ENCODE results near the gene ASS1.

Gene ASS1

DNA sequence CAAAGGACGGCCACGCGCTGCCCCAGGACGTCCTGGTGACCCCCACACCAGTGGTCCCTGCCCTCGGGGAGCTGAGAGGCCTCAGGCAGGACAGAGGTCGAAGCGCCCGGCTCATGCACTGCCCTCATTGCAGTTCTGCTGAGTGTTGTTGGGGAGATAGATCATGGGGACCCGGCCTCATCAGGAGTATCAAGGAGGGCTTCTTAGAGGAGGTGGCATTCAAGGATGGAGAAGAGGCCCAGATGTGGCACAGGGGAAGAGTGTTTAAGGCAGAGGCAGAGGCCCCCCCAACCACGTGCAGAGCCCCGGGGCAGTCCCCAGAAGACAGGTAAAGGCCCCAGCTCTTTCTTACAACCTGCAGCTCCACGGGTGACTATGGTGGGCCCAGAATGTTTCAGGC is 26.2 kb downstream of the ASS1 start:
- no peak for FAIRE-seq
- no peak for DNase-seq (ENCODE audit: insufficient read length, low spot score)
- no peak for TF ChIP-seq POLR2AphosphoS5 (IDR thresholded peaks at IDR 0.05; ENCODE audit: low read depth, low read length)
- TF ChIP-seq POU2F2 (IDR thresholded peaks at IDR 0.05; ENCODE audit: low read depth, low read length), result no peak
- TF ChIP-seq SPI1 (IDR thresholded peaks at IDR 0.05; ENCODE audit: low read depth, low read length), result no peak
- no peak for TF ChIP-seq POLR2A (IDR thresholded peaks at IDR 0.05; ENCODE audit: low read depth, low read length)
- TF ChIP-seq TAF1 (IDR thresholded peaks at IDR 0.05; ENCODE audit: low read depth, low read length), result no peak

DNA sequence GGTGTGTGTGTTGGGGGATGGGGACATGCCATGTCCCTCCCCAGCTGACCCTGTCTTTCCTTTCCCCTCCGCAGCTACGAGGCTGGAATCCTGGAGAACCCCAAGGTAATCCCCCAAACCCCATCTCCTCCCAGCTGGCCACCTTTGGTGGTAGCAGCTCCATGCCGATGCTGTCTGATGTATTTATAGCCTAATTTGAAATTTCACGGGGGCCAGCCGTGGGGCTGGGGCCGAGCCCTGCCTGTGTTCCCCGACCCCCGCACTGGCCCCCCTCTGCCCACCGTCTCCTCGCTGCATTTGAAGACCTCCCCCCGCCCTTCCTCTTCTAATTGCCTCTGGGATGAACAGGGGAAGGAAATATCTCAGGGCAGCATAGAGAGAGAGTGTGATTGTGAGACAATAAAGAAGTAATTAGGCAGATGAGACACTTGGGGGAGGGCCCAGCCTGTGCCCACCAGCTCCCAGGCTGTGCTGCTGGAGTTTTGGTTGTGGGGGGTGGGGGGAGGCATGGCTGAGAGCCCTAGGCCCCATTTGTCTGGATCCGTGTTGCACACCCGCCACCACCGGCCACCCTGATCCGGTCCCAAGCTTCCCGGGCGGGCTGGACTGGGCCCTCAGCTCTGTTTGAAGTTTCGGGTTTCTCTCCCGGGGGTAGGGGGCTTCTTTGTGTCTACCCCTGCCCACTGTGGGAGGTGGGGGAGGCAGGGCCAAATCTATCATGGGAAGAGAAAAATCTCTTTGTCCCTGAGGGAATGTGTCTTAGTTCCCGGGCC is 26.8 kb downstream of the ASS1 start:
- FAIRE-seq (no peak), DNase-seq (ENCODE audit: insufficient read length, low spot score) (no peak)

DNA sequence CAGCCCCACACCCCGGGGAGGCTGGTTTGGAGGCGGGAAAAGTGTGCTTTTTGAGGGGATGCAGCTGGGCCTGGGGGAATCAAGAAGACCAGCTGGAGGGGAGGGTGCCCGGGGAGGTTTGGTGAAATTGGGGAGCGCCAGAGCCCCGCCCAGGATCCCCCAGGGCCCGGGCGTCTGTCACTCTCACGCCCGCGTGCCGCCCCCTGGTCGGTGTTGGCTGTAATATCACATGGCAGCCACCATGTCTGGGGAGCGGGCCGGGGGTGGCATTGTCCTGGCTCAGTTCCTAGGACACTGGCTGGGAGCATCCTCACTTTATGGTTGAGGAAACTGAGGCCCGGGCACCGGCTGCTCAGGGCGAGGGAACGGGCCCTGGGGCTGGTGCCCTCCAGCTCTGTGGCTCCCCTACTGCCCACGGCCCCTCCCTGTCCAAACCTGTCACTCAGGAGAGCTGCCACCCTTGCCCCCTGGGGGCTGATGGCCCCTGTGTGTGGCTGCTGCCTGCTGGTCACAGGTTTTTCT is 27.5 kb downstream of the ASS1 start:
- FAIRE-seq, result no peak
- no peak for TF ChIP-seq PAX5 (IDR thresholded peaks at IDR 0.05; ENCODE audit: insufficient read depth, low read length, severe bottlenecking)
- no peak for TF ChIP-seq POLR2AphosphoS5 (IDR thresholded peaks at IDR 0.05; ENCODE audit: low read depth, low read length)
- no peak for TF ChIP-seq POLR2A (IDR thresholded peaks at IDR 0.05; ENCODE audit: low read depth, low read length)
- TF ChIP-seq POU2F2 (IDR thresholded peaks at IDR 0.05; ENCODE audit: low read depth, low read length), result no peak
- no peak for TF ChIP-seq TAF1 (IDR thresholded peaks at IDR 0.05; ENCODE audit: low read depth, low read length)
- TF ChIP-seq SPI1 (IDR thresholded peaks at IDR 0.05; ENCODE audit: low read depth, low read length), result no peak

More for the DNA sequence above, 26.8 kb downstream of the ASS1 start:
- TF ChIP-seq POLR2A (IDR thresholded peaks at IDR 0.05; ENCODE audit: low read depth, low read length) (no peak), SPI1 (IDR thresholded peaks at IDR 0.05; ENCODE audit: low read depth, low read length) (no peak), TAF1 (IDR thresholded peaks at IDR 0.05; ENCODE audit: low read depth, low read length) (no peak), PAX5 (IDR thresholded peaks at IDR 0.05; ENCODE audit: insufficient read depth, low read length, severe bottlenecking) (no peak), POLR2AphosphoS5 (IDR thresholded peaks at IDR 0.05; ENCODE audit: low read depth, low read length) (no peak), POU2F2 (IDR thresholded peaks at IDR 0.05; ENCODE audit: low read depth, low read length) (no peak)

GRCh38 chr9:130473009-130473408 is 28.2 kb downstream of the ASS1 start:
- FAIRE-seq (no peak), DNase-seq (ENCODE audit: insufficient read length, low spot score) (no peak)
- TF ChIP-seq POLR2AphosphoS5 (IDR thresholded peaks at IDR 0.05; ENCODE audit: low read depth, low read length) (no peak), TAF1 (IDR thresholded peaks at IDR 0.05; ENCODE audit: low read depth, low read length) (no peak), POU2F2 (IDR thresholded peaks at IDR 0.05; ENCODE audit: low read depth, low read length) (no peak), POLR2A (IDR thresholded peaks at IDR 0.05; ENCODE audit: low read depth, low read length) (no peak), PAX5 (IDR thresholded peaks at IDR 0.05; ENCODE audit: insufficient read depth, low read length, severe bottlenecking) (no peak), SPI1 (IDR thresholded peaks at IDR 0.05; ENCODE audit: low read depth, low read length) (no peak)

More for the DNA sequence above, 27.5 kb downstream of the ASS1 start:
- no peak for DNase-seq (ENCODE audit: insufficient read length, low spot score)

DNA sequence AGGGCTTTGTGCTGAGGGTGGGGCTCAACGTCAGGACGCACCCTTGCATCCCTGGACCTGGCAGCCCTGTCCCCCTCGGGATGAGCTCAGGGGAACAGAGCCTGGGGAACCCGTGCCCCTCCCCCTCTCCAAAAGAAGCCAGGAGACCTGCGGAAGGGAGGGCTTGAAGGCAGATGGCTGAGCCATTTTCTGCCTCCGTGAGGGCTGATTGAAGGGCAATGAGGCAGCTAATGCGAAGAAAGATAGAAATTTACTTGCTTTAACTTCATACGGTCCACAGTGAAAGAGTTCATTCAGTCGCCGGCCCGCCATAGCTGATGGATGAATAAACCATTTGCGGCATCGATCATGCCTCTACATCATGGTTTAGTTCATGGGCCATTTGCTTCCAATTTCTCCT is 28.8 kb downstream of the ASS1 start:
- DNase-seq (ENCODE audit: insufficient read length, low spot score) (no peak), FAIRE-seq (no peak)
- TF ChIP-seq POLR2AphosphoS5 (IDR thresholded peaks at IDR 0.05; ENCODE audit: low read depth, low read length), result no peak
- no peak for TF ChIP-seq PAX5 (IDR thresholded peaks at IDR 0.05; ENCODE audit: insufficient read depth, low read length, severe bottlenecking)
- TF ChIP-seq POU2F2 (IDR thresholded peaks at IDR 0.05; ENCODE audit: low read depth, low read length), result no peak
- TF ChIP-seq SPI1 (IDR thresholded peaks at IDR 0.05; ENCODE audit: low read depth, low read length), result no peak
- no peak for TF ChIP-seq POLR2A (IDR thresholded peaks at IDR 0.05; ENCODE audit: low read depth, low read length)
- no peak for TF ChIP-seq TAF1 (IDR thresholded peaks at IDR 0.05; ENCODE audit: low read depth, low read length)

DNA sequence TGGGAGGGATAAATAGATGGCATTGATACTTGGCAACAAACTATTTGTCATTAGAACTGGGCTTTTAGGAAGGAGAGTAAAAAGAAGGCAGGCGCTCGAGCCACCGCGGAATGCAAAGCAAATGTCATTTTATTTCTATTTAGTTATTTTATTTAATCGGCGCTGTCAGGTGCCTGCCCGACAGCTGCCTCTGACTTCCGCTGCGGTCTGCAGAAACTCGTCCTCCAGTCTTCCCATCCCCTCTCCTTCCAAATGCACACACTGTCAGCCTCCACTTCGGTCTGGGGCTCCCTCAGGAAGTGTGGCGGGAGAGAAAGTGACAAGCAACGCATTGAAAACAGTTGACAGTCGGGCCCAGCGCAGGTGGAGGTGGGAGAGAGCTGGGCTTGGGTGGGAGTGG is 29.3 kb downstream of the ASS1 start:
- DNase-seq (ENCODE audit: insufficient read length, low spot score) (no peak), FAIRE-seq (no peak)
- TF ChIP-seq POLR2AphosphoS5 (IDR thresholded peaks at IDR 0.05; ENCODE audit: low read depth, low read length) (no peak), TAF1 (IDR thresholded peaks at IDR 0.05; ENCODE audit: low read depth, low read length) (no peak), PAX5 (IDR thresholded peaks at IDR 0.05; ENCODE audit: insufficient read depth, low read length, severe bottlenecking) (no peak), SPI1 (IDR thresholded peaks at IDR 0.05; ENCODE audit: low read depth, low read length) (no peak), POU2F2 (IDR thresholded peaks at IDR 0.05; ENCODE audit: low read depth, low read length) (no peak), POLR2A (IDR thresholded peaks at IDR 0.05; ENCODE audit: low read depth, low read length) (no peak)

DNA sequence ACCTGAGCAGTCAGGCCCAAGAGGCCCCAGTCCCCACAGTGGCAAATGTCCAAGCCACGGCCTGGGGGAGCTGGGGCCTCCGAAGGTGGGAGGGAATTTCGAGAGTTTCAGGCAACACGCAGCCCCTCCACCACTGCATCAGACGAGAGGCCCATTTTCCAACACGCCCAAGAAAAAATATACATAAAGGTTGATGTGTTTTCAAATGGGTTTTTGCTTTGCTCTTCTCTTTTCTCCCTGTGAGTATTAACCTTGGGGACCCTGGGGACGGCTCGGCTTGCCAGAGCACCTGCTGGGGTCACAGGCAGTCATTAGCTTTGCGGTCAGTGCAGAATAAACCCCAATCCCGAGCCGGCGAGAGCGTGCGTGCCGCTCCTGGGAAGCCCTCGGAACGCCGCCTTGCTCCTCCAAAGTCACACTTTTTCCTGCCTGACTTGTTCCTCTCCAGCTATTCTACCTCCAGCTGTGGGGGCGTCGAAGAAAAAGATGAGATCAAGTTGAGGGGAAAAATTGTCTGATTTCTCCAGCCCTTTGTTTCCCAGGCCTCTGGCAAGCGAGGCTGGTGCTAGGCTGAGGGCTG is 31.5 kb downstream of the ASS1 start:
- no peak for DNase-seq (ENCODE audit: insufficient read length, low spot score)
- TF ChIP-seq POU2F2 (IDR thresholded peaks at IDR 0.05; ENCODE audit: low read depth, low read length), result no peak
- FAIRE-seq, result no peak

- DNase-seq (ENCODE audit: insufficient read length, low spot score) (no peak), FAIRE-seq (no peak)
These were observed 32.8 kb downstream of the ASS1 start for GRCh38 chr9:130477564-130477963.

DNA sequence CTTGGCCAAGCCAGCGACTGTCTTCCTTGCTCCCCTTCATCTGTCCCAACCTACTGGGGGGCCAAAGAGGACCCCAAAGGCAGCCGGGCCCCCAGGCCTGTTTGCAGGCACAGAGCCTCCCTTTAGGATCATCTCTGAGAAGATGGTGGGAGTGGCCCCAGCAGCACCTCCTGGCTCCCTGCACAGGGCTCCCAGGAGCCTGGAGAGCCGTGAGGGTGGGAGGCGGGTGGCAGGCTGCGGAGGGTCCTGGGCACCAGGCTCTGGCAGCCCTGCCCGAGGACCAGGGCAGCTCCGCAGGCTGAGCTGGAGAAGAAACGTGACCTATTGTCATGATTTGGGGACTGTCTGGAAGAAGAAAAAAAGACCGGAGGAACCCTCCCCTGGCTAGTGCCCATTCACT is 33.4 kb downstream of the ASS1 start:
- FAIRE-seq (no peak), DNase-seq (ENCODE audit: insufficient read length, low spot score) (no peak)
- TF ChIP-seq POU2F2 (IDR thresholded peaks at IDR 0.05; ENCODE audit: low read depth, low read length) (no peak), SPI1 (IDR thresholded peaks at IDR 0.05; ENCODE audit: low read depth, low read length) (no peak), POLR2AphosphoS5 (IDR thresholded peaks at IDR 0.05; ENCODE audit: low read depth, low read length) (no peak)

More at GRCh38 chr9:130477564-130477963, 32.8 kb downstream of the ASS1 start:
- TF ChIP-seq PAX5 (IDR thresholded peaks at IDR 0.05; ENCODE audit: insufficient read depth, low read length, severe bottlenecking) (no peak), POU2F2 (IDR thresholded peaks at IDR 0.05; ENCODE audit: low read depth, low read length) (no peak), POLR2A (IDR thresholded peaks at IDR 0.05; ENCODE audit: low read depth, low read length) (no peak), SPI1 (IDR thresholded peaks at IDR 0.05; ENCODE audit: low read depth, low read length) (no peak), TAF1 (IDR thresholded peaks at IDR 0.05; ENCODE audit: low read depth, low read length) (no peak), POLR2AphosphoS5 (IDR thresholded peaks at IDR 0.05; ENCODE audit: low read depth, low read length) (no peak)
